Stomach smooth muscle (tissue), 2 donors: ENCODE data around the gene VPS26A.

Experiments
- H3K27ac ChIP-seq: one replicate; pipeline ENCODE4 v1.7.0; 2013; ENCODE audit warnings: mild to moderate bottlenecking, low read length, inconsistent platforms
- H3K27me3 ChIP-seq, 2 donors: one replicate each; pipeline ENCODE4 v1.7.0; 2013; ENCODE audit warnings: low read length in 2 of 2; ENCODE audit not compliant: insufficient read depth in 2 of 2, control insufficient read depth in 1 of 2
- H3K36me3 ChIP-seq, 2 donors: one replicate each; pipeline ENCODE4 v1.7.0; 2013; ENCODE audit warnings: low read length in 2 of 2; ENCODE audit not compliant: control insufficient read depth in 2 of 2, insufficient read depth in 2 of 2
- H3K4me1 ChIP-seq: one replicate; pipeline ENCODE4 v1.7.0; 2013; ENCODE audit warnings: low read length; ENCODE audit not compliant: control insufficient read depth, insufficient read depth
- H3K4me3 ChIP-seq, 2 donors: one replicate each; pipeline ENCODE4 v1.7.0; 2013; ENCODE audit warnings: low read length in 2 of 2
- H3K9ac ChIP-seq, 2 donors: one replicate each; pipeline ENCODE4 v1.7.0; 2013; ENCODE audit warnings: low read length in 2 of 2, mild to moderate bottlenecking in 1 of 2
- H3K9me3 ChIP-seq, 2 donors: one replicate each; pipeline ENCODE4 v1.7.0; 2013; ENCODE audit warnings: low read length in 2 of 2; ENCODE audit not compliant: control insufficient read depth in 2 of 2
- donor health status: healthy.
- donor health status: Pancreatic carcinoma.

VPS26A gene

DNA sequence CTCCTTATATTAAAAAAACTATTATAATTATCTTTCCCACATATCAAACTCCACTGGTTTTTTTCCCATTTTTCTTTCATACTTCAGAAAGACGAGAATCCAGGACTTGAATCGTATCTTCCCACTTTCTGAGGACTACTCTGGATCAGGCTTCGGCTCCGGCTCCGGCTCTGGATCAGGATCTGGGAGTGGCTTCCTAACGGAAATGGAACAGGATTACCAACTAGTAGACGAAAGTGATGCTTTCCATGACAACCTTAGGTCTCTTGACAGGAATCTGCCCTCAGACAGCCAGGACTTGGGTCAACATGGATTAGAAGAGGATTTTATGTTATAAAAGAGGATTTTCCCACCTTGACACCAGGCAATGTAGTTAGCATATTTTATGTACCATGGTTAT, 20.2 kb upstream of the VPS26A start:
- Histone ChIP-seq H3K4me3 (no peak overlapping the region), H3K4me1 (no peaks in the 10 kb centered on the region), H3K27ac (no peak overlapping the region), H3K27me3 (peaks cover 0 to 5% of the 10 kb centered on the region in 2 donors), H3K9ac (no peak overlapping the region), H3K9me3 (no peaks in the 10 kb centered on the region), H3K36me3 (no peaks in the 10 kb centered on the region)

DNA sequence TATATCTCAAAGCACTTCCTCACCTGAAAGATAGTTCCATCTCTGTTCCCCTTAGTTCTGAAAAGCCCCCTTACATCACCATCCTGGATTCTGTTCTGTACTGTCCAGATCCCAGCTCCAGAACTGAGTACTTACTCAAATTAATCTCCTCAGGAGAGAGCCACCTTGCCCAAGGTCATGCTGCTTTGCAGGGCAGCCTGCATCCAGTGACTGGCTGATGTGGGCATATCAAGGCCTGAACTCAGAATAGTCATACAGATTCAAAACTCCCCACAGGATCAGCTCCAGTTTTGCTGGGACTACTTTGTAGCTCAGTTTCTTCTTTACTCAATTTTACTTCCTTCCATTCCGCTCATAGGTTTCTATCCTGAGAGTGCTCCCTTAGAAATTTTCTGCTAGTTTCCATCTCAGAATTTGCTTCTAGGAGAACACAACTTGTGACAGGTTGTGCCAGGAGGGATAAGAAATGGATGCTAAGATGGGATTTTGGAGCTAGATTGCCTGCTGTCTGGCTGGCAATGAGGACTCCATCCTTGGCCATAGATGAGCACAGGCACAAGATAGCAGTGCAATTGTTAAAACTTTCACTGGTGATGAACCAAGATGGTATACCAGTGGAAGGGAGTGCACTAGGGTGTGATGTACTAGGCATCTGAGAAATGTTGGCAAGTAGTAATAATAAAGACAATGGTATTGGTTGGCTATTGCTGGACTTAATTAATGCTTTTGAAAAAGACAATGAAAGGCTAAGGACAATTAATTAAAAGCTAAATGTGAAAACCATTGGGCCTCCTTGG, 18.8 kb upstream of the VPS26A start:
- Histone ChIP-seq H3K4me3 (no peak overlapping the region), H3K9ac (no peak overlapping the region), H3K4me1 (no peaks in the 10 kb centered on the region), H3K27ac (no peak overlapping the region), H3K9me3 (no peaks in the 10 kb centered on the region), H3K27me3 (peaks cover 0 to 5% of the 10 kb centered on the region in 2 donors), H3K36me3 (no peaks in the 10 kb centered on the region)

DNA sequence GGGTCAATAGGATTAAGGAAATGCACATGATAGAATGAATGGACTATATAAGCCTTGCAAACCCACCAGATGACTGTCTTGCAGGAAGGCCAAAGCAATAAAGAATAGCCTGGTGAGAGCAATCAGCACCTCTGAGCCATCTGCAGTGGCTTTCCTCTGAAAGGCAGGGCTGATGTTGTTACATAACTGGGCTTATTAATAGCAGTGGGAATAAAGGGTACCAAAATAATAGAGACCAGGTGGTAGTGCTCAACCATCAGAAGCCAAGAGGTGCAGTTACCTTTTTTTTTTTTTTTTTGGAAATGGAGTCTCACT, 16.8 kb upstream of the VPS26A start:
- no peak overlapping the region for H3K9ac ChIP-seq
- no peaks in the 10 kb centered on the region for H3K9me3 ChIP-seq
- H3K4me1 ChIP-seq = no peaks in the 10 kb centered on the region
- H3K27me3 ChIP-seq = no peaks in the 10 kb centered on the region
- H3K27ac ChIP-seq = no peak overlapping the region
- no peaks in the 10 kb centered on the region for H3K36me3 ChIP-seq
- H3K4me3 ChIP-seq = no peak overlapping the region

DNA sequence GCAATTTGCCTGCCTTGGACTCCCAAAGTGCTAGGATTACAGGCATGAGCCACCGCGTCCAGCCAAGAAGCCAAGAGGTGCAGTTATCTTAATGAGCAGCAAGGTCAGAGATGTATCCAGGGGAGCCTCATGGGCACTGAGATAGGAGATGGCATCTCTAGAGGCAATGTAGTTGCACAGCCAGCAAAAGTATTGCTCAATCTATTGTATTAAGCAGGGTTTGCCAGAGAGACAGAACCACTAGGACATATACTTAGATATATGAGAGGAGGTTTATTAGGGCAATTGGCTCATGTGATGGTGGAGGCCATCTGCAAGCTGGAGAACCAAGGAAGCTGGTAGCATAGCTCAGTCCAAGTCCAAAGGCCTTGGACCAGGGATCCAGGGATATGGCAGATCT, 16.3 kb upstream of the VPS26A start:
- H3K9ac ChIP-seq = no peak overlapping the region
- no peak overlapping the region for H3K4me3 ChIP-seq
- H3K27me3 ChIP-seq = no peaks in the 10 kb centered on the region
- H3K9me3 ChIP-seq = no peaks in the 10 kb centered on the region
- no peaks in the 10 kb centered on the region for H3K36me3 ChIP-seq
- no peaks in the 10 kb centered on the region for H3K4me1 ChIP-seq
- no peak overlapping the region for H3K27ac ChIP-seq

DNA sequence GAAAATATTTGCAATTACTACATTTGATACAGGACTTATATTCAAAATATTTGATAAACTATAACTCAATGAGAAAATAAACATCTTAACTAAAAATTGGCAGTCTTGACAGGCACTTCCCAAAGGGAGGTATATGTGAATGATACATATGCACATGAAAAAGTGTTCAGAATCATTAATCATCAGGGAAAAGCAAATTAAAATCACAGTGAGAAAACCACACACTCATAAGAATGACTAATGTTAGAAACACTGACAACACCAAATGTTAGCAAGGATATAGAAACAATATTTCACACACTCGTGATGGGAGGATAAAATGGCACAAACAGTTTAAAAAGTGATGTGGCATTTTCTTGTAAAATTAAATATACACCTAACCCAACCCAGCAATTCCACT, 4.1 kb upstream of the VPS26A start:
- no peak overlapping the region for H3K27ac ChIP-seq
- H3K9me3 ChIP-seq = no peaks in the 10 kb centered on the region
- no peaks in the 10 kb centered on the region for H3K27me3 ChIP-seq
- H3K36me3 ChIP-seq = no peaks in the 10 kb centered on the region
- no peak overlapping the region for H3K9ac ChIP-seq
- no peak overlapping the region for H3K4me3 ChIP-seq
- peaks cover under 1% of the 10 kb centered on the region for H3K4me1 ChIP-seq

DNA sequence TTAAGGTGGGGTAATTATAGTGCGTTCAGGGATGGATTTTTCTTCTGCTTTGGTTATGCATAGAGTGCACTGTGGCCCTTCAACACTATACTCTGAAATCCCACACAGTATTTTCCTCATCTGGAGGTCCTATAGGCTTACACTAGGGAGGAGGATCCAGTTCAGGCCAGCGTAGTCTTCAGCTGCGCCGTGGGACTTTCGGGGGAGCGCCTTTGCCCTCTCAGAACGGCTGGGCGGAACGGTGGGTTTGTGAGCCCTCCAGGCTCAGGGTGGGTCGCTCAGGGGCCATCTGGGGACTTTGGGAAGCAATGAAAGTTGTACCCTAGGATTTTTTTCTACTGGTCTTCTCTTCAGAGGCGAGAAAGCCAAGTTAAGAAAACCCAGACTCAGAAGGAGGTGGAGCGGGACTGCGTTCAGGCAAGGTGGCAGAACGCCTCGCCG, 652 bp upstream of the VPS26A start:
- H3K9ac ChIP-seq = peak overlapping the region; percentile 89 to 100
- H3K4me3 ChIP-seq = peak overlapping the region; percentile 73 to 88
- H3K36me3 ChIP-seq = no peaks in the 10 kb centered on the region
- peaks cover 9% of the 10 kb centered on the region for H3K4me1 ChIP-seq
- H3K27ac ChIP-seq = peak overlapping the region; percentile 99
- H3K9me3 ChIP-seq = no peaks in the 10 kb centered on the region
- no peaks in the 10 kb centered on the region for H3K27me3 ChIP-seq

DNA sequence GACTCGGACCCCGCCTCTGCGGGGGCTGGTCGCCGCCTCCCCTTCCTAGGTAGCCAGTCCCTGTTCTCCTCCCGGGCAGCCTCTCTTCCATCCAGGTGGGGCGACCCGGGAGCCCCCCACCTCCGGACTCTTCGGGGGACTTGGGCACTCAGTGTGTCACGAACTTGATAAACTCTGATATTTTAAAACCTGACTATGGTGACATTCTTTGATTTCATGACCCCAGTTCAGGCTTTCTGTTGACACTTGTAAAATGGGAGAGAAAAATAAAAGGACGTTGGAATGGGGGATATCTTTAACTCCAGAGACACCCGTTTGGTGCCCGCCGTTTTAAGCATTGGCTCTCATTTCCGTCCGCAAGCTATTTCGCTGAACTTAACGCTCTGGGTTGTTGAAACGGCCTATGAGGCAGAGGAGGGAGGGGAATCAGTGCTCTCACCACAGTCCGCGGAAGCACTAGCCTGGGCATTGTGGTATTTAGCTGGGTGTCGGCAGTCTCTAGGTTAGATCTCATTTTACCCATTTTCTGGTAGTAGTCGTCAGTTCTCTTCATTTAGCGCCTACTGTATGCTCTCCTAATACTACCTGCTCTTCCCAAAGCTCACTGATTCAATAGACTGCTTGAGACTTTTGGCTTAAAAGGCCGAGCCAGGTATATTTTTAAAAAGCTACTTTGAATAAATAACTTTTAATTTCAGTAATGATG, 738 bp downstream of the VPS26A start:
- Histone ChIP-seq H3K27me3 (no peaks in the 10 kb centered on the region), H3K27ac (peak overlapping the region; percentile 99), H3K9ac (peak overlapping the region; percentile 69 to 90), H3K36me3 (no peaks in the 10 kb centered on the region), H3K4me3 (peak overlapping the region; percentile 67 to 88), H3K4me1 (peaks cover 11% of the 10 kb centered on the region), H3K9me3 (no peaks in the 10 kb centered on the region)

DNA sequence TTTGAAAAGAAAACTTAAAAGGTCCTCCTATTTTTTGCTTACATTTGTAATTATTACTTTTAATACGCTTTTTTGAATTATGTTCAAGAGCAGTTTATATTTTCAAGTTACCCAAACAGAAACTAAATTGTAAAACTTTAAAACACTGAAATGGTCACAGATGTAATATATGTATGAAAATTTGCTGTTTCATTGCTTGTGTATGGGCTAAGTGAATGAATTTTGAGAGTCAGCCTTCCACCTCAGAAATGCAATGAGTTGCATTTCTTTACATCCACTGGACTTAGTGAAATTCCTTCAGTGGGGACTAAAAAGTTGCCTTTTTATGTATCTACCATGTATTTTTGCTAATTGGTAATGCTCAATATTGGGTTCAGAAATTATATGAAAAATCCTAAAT, 1.6 kb downstream of the VPS26A start:
- H3K27ac ChIP-seq = no peak overlapping the region
- peaks cover 11% of the 10 kb centered on the region for H3K4me1 ChIP-seq
- no peaks in the 10 kb centered on the region for H3K27me3 ChIP-seq
- no peaks in the 10 kb centered on the region for H3K36me3 ChIP-seq
- peak overlapping the region; percentile 67 to 88 for H3K4me3 ChIP-seq
- H3K9me3 ChIP-seq = no peaks in the 10 kb centered on the region
- H3K9ac ChIP-seq = peak overlapping the region in 1 of 2 donors; percentile 69

DNA sequence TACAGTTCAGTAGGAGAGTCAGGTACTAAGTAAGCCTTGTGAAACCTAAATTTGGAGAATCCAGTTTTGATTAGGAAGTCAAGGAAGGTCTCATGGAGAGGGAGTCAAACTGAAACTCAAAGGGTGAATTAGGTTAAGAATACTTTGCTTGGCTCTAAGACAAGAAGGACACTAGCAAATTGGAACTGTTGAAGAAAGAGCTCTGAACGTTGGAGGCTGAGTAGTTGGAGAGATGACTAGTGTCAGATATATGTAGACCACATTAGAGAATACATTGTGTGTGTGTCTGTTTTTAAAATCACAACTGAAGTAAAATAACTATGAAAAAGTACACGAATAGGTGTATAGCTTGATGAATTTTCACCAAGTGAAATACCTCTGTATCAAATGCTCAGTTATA, 6.3 kb downstream of the VPS26A start:
- Histone ChIP-seq H3K4me1 (peaks cover 6% of the 10 kb centered on the region), H3K27me3 (no peaks in the 10 kb centered on the region), H3K36me3 (peaks cover 0 to 4% of the 10 kb centered on the region in 2 donors), H3K4me3 (no peak overlapping the region), H3K9me3 (no peaks in the 10 kb centered on the region), H3K27ac (no peak overlapping the region), H3K9ac (no peak overlapping the region)

DNA sequence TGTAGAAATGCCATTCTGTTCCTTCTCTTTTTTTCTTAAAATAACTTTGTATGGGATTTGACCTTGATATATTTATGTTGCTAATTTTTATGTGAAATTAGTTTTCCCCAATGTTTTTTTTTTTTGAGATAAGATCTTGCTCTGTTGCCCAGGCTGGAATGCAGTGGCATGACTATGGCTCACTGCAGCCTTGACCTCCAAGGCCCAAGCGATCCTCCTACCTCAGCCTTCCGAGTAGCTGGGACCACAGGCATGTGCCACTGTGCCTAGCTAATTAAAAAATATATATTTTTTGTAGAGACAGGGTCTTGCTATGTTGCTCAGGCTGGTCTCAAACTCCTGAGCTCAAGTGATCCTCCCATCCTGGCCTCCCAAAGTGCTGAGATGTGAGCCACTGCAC, 16.0 kb downstream of the VPS26A start:
- H3K27ac ChIP-seq = no peak overlapping the region
- H3K27me3 ChIP-seq = no peaks in the 10 kb centered on the region
- H3K36me3 ChIP-seq = peaks cover 0 to 3% of the 10 kb centered on the region in 2 donors
- H3K9ac ChIP-seq = no peak overlapping the region
- no peaks in the 10 kb centered on the region for H3K9me3 ChIP-seq
- H3K4me3 ChIP-seq = no peak overlapping the region
- no peaks in the 10 kb centered on the region for H3K4me1 ChIP-seq

DNA sequence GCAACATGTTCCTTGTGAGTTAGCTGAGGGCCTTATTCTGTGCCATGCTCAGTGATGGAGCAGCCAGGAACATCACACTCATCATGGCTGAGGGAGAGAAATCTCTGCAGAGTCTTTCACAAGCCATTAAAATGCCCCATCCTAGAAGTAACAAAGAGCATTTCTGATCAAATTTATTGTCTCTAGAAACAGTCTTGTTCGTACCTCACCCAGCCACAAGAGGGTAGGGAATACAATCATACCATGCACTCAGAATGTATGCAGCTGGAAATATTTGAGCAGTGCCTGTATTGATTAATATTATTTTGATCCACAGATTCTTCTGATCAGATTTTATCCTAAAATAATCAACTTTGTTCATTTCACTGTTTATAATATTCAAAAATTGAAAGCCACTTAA, 17.3 kb downstream of the VPS26A start:
- H3K9me3 ChIP-seq = no peaks in the 10 kb centered on the region
- H3K4me3 ChIP-seq = no peak overlapping the region
- H3K36me3 ChIP-seq = peaks cover 0 to 3% of the 10 kb centered on the region in 2 donors
- no peak overlapping the region for H3K27ac ChIP-seq
- H3K9ac ChIP-seq = no peak overlapping the region
- H3K4me1 ChIP-seq = no peaks in the 10 kb centered on the region
- H3K27me3 ChIP-seq = no peaks in the 10 kb centered on the region
